DMS153 treated with DMSO at 0.1 percent for 48 hours (cell line): ENCODE data around the gene DIO2.

Experiments
- DNase-seq: peaks from one replicate; lab custom pipeline; 2025; ENCODE audit not compliant: unreplicated experiment; lab: John Stamatoyannopoulos, UW

DIO2 gene

DNA sequence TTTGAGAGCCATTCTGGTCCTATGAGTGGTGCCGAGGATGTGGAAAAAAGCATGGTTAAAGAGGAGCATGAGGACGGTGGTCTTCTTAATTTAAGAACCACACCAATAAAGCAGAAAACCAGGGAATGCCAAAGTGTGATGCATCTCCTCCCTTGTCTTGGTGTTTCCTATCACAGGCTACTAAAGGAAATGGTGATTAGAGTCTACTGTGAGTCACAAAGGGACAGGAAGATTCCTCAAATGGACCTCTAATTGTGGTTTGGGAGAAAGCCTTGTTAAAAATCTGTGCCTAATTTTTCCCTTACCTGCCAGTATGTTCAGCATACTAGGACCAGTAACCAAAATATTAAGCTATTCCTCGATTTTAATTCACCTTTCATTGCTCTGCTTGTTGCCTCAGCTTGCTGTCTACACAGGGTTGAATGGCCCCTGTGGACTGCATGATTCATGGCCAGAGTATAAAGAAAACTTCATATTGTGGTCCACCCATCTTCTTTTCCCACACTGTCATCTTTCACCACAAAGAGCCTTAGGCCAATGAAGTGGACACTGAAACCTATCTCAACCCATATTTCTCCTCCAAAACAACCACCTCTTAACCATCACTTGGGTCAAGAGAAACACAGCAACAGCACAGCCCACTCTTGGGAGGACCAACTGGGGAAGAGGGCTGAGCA, 38.8 kb downstream of the DIO2 start:
- no peak for DNase-seq

DNA sequence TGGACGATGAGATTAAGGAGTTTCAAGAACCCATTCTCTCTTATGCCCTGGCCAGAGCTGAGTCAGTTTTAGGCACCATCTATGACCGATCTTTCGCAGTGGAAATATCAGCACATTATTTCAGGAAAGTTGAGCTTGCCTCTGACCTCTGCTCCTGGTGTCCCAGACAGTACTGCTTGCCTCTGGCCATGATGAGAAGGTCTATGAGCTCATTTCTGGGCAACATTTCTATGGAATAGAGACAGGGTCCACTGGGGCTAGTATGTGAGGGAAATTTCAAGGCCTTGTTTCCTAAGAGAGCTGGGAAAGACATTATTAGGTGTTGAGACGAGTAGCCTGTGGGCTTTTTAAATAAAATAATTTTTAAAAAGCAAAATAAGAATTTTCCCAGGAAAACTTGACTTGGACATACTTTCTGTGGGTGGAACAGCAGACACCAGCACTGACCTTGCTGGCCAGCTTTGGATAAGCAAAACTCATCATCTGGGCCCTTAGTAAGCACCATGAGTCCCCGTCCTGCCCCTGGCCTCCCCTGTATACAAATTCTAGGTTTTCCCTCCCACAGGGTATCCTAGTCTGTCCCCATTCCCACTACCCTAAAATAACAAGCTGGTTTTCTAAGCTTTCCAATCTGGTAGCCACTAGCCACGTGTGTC, 43.4 kb downstream of the DIO2 start:
- DNase-seq = no peak

- no peak for DNase-seq
These were observed 46.1 kb downstream of the DIO2 start for GRCh38 chr14:80164991-80165721.

- no peak for DNase-seq
These were observed 58.5 kb downstream of the DIO2 start for GRCh38 chr14:80152763-80153162.

DNA sequence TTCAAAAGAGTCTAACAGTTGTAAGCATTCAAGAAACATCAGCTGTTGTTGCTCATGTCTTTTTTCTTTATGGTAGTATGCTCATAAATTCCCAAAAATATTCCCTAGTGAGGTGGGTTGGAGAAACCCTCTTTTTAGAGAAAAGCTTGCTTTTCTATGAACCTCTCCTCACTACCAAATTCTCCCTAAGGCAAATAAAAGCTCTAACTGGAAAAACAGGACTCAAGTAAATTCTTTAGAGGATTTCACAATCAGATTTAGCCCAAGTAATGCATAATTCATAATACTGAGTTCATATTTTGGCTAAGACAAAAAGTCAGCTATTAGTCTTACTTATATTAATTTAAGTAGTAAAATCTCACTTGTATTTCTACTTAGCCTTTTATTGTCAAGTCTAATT, 59.1 kb downstream of the DIO2 start:
- no peak for DNase-seq

- DNase-seq = no peak
These were observed 61.0 kb downstream of the DIO2 start for GRCh38 chr14:80150301-80150700.
